Urinary bladder (tissue), 4 donors: ENCODE measurements around the gene KCNJ8. TPM values are rescaled to one million over a fixed set of nuclear protein-coding genes. Genes with fewer than 3 reads are reported as not detected.
"Not testable (repeated sequence)": the region's sequence is repeated elsewhere in the genome, so short reads cannot be mapped to it uniquely, and the experiment has no call there.

Source experiments
- DNase-seq: peaks from one replicate; pipeline ENCODE4 v3.0.0-alpha.2; 2015; ENCODE audit errors: extremely low spot score
- H3K27ac ChIP-seq: one replicate; pipeline ENCODE4 v1.5.1; 2013; ENCODE audit warnings: low read depth, mild to moderate bottlenecking, moderate library complexity
- H3K36me3 ChIP-seq: one replicate; pipeline ENCODE4 v1.6.1; 2013; ENCODE audit warnings: mild to moderate bottlenecking, moderate library complexity; ENCODE audit not compliant: insufficient read depth
- H3K4me1 ChIP-seq: one replicate; pipeline ENCODE4 v1.6.1; 2013; ENCODE audit warnings: mild to moderate bottlenecking, moderate library complexity; ENCODE audit not compliant: insufficient read depth
- H3K4me3 ChIP-seq: one replicate; pipeline ENCODE4 v1.5.1; 2013; ENCODE audit warnings: low read depth, low read length
- WGBS: extraction: QIAGEN DNeasy Blood & Tissue Kit; methylation state at CpG from one replicate; pipeline ENCODE4 v1.1.7; 2013; 5-methylcytosine and 5-hydroxymethylcytosine counted together
- polyA plus RNA-seq: library from polyadenylated mRNA; stranded (reverse); fragments of 200-250 nt; gene quantifications from one replicate; pipeline ENCODE4 v1.2.3, GENCODE V29; 2013
- total RNA-seq: library from RNA; depleted of rRNA; stranded (reverse); fragments of >200 nt; gene quantifications from one replicate; pipeline ENCODE4 v1.2.3, GENCODE V29; 2014
- donor health status: healthy with polysubstance abuse.
- donor health status: healthy.

Gene KCNJ8
- total and polyA plus RNA-seq, 2 donors = 26.5 to 30.3 TPM

- no peak for DNase-seq
- 55% methylated on average over 1 of the region's 1 CpG for WGBS
- Histone ChIP-seq H3K4me1 (no peaks in the 10 kb centered on the region), H3K36me3 (no peaks in the 10 kb centered on the region), H3K27ac (no peak overlapping the region), H3K4me3 (no peak overlapping the region)
These were observed 25.5 kb upstream of the KCNJ8 start for GRCh38 chr12:21800011-21800410.

- no peak for DNase-seq
- 58% methylated on average over 1 of the region's 1 CpG for WGBS
- Histone ChIP-seq H3K27ac (no peak overlapping the region), H3K4me3 (no peak overlapping the region), H3K36me3 (no peaks in the 10 kb centered on the region), H3K4me1 (no peaks in the 10 kb centered on the region)
These were observed 23.0 kb upstream of the KCNJ8 start for GRCh38 chr12:21797539-21797938.

GRCh38 chr12:21795648-21796328 lies 21.3 kb upstream of the KCNJ8 start:
- DNase-seq = no peak
- 96% methylated on average over 10 of the region's 10 CpGs for whole genome bisulfite sequencing
- no peaks in the 10 kb centered on the region for H3K36me3 ChIP-seq
- H3K27ac ChIP-seq = no peak overlapping the region
- H3K4me1 ChIP-seq = no peaks in the 10 kb centered on the region
- H3K4me3 ChIP-seq = no peak overlapping the region

- H3K4me3 ChIP-seq, H3K4me1 ChIP-seq, H3K27ac ChIP-seq, DNase-seq, H3K36me3 ChIP-seq: not testable (repeated sequence)
- 67% methylated on average over 8 of the region's 8 CpGs for WGBS
These were observed 20.5 kb upstream of the KCNJ8 start for GRCh38 chr12:21794807-21795595.

GRCh38 chr12:21789687-21790086 lies 15.2 kb upstream of the KCNJ8 start:
- H3K36me3 ChIP-seq, H3K27ac ChIP-seq, H3K4me3 ChIP-seq, DNase-seq, H3K4me1 ChIP-seq: not testable (repeated sequence)
- 89% methylated on average over 4 of the region's 4 CpGs for WGBS

GRCh38 chr12:21788089-21788983 lies 13.8 kb upstream of the KCNJ8 start:
- H3K27ac ChIP-seq = no peak overlapping the region
- WGBS = 66% methylated on average over 7 of the region's 7 CpGs

GRCh38 chr12:21786041-21786531 lies 11.6 kb upstream of the KCNJ8 start:
- 74% methylated on average over 3 of the region's 3 CpGs for WGBS
- DNase-seq = no peak
- Histone ChIP-seq H3K36me3 (no peaks in the 10 kb centered on the region), H3K27ac (no peak overlapping the region), H3K4me3 (no peak overlapping the region), H3K4me1 (no peaks in the 10 kb centered on the region)

More at GRCh38 chr12:21788089-21788983, 13.8 kb upstream of the KCNJ8 start:
- no peak overlapping the region for H3K4me3 ChIP-seq
- H3K36me3 ChIP-seq = no peaks in the 10 kb centered on the region
- no peaks in the 10 kb centered on the region for H3K4me1 ChIP-seq
- DNase-seq = no peak

- not testable (repeated sequence) for DNase-seq, H3K36me3 ChIP-seq, H3K4me3 ChIP-seq, H3K27ac ChIP-seq, H3K4me1 ChIP-seq
- 96% methylated on average over 3 of the region's 3 CpGs for WGBS
These were observed 8.2 kb upstream of the KCNJ8 start for GRCh38 chr12:21782723-21783122.

- no peaks in the 10 kb centered on the region for H3K4me1 ChIP-seq
- no peak overlapping the region for H3K27ac ChIP-seq
- H3K36me3 ChIP-seq = no peaks in the 10 kb centered on the region
- DNase-seq = no peak
- 65% methylated on average over 3 of the region's 3 CpGs for WGBS
- H3K4me3 ChIP-seq = no peak overlapping the region
These were observed 6.3 kb upstream of the KCNJ8 start for GRCh38 chr12:21780786-21781185.

- Histone ChIP-seq H3K4me1 (no peaks in the 10 kb centered on the region), H3K27ac (no peak overlapping the region), H3K36me3 (no peaks in the 10 kb centered on the region), H3K4me3 (no peak overlapping the region)
- 64% methylated on average over 3 of the region's 3 CpGs for WGBS
- DNase-seq = no peak
These were observed 1.7 kb upstream of the KCNJ8 start for GRCh38 chr12:21776175-21776574.

GRCh38 chr12:21775133-21775820 lies 771 bp upstream of the KCNJ8 start:
- H3K4me1 ChIP-seq = no peaks in the 10 kb centered on the region
- DNase-seq = no peak
- 11% methylated on average over 14 of the region's 14 CpGs for WGBS

GRCh38 chr12:21773806-21774205 lies 700 bp downstream of the KCNJ8 start:
- H3K36me3 ChIP-seq = no peaks in the 10 kb centered on the region
- H3K27ac ChIP-seq = no peak overlapping the region
- WGBS = 4% methylated on average over 10 of the region's 10 CpGs
- no peak for DNase-seq
- no peaks in the 10 kb centered on the region for H3K4me1 ChIP-seq
- H3K4me3 ChIP-seq = peak overlapping the region; percentile 16

More at GRCh38 chr12:21775133-21775820, 771 bp upstream of the KCNJ8 start:
- Histone ChIP-seq H3K4me3 (peak overlapping the region; percentile 55), H3K27ac (peak overlapping the region; percentile 50), H3K36me3 (no peaks in the 10 kb centered on the region)

GRCh38 chr12:21773263-21773741 lies 1.2 kb downstream of the KCNJ8 start:
- Histone ChIP-seq H3K27ac (no peak overlapping the region), H3K4me3 (peak overlapping the region; percentile 16), H3K36me3 (no peaks in the 10 kb centered on the region), H3K4me1 (no peaks in the 10 kb centered on the region)
- WGBS = 14% methylated on average over 23 of the region's 23 CpGs
- no peak for DNase-seq
